ENCODE results near the gene TXLNA.

The TXLNA gene

DNA sequence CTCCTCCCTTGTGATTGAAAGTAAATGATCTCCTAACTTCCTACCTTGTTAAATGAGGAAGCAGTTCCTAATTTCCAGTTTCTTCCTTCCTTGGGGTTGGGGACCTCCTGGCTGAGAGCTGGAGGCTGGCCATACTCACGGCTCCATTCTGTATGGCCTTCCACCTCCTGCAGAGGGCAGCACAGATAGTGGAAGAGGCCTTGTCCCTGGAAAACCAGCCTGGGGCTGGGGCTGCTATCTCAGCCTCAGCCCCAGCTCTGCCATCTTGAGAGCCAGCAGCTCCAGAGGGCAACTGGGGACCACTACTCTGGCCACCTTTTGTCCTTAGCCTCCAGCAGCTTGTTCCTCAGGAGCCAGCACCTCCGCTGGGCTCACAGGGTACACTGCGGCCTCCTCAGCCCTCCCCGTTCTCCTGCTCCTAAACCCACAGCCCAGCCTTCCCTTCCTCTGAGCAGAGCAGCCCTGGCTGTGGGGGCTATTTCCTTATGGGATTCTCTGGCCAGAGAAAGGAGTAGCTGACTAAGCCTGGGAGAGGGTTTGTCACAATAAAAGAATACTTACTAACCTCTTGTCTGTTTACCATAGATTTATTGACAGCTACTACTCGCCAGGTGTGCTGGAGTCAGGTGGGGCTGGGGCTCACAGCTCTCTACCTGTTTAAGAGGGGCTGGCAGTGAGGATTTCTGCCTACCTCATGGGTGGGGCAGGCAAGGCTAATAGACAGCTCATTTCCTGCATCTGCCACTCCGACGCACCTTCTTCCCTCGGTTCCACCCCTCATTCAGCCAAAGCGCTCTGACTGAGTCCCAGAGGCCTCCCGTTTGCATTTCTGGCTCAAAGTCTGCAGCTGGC lies 36.4 kb downstream of the TXLNA start:
- DNase-seq = no peak

DNA sequence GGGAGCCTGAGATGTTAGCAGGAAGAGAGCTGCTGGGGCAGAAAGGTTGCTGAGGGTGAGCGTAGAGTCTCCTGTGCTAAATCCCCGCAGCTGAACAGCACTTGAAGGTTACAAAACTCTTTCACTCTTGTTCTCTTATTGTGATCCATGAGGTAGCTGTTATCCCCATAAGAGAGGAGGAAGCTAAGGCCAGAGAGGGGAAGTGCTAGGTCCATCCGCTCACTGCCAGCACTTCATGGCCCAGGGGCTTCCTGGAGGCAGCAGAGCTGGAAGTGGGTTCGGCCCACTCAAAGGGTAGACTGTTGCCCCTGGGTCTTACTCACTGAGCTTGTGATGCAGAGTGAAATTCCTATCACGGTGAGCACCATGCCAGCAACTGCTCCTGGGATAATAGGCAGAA lies 37.1 kb downstream of the TXLNA start:
- no peak for DNase-seq

DNA sequence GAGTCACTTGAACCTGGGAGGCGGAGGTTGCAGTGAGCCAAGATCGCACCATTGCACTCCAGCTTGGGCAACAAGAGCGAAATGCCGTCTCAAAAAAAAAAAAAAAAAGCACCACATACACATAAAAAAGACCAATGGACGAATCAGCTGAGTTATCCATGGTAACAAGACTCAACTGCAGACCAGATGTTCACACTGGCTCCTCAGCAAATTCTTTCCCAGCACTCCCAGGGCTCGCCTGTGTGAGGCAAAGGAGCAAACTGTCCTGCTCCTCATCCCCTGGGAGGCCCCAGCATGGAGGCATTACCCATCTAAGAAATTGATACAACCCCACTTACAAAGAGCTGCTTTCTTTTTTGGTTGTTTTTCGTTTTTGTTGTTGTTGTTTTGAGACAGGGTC lies 39.5 kb downstream of the TXLNA start:
- no peak for DNase-seq

DNA sequence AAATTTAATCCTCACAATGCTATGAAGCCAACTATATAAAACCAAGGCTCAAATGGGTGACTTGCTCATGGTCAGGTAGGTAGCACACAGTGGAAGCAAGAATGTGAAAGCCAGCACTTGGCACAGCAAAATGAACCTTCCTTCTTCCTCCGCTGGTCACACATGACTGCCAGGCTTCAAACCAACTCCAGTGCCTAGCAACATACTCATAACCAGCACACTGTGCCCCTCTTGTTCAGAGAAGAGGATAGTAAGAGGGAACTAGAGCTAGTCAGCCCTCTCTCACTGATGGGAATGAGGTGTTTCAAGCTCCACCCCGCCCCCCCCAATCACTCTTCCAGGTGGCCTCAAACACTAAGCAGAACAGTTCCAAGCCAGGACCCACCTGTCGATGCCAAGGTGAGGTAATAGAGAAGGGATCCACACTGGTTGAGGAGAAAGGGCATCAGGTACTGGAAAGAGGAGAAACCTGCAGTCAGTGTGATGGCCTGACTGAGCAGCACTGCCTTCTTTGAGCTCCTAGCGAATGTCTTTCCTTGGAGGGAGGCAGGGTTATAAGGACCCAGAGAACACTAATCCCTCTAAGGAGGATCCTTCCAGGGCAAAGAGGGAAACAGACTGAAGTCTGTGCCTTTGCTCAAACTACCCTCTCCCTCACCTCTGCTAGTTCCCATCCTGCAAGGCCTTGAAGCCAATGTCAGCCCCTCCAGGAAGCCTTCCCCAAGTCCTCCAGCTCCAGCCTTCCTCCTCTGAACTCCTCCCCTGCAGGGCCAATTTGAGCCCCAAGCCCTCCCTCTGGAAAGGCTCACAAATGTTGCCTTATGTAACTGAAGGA lies 41.5 kb downstream of the TXLNA start:
- DNase-seq = no peak

DNA sequence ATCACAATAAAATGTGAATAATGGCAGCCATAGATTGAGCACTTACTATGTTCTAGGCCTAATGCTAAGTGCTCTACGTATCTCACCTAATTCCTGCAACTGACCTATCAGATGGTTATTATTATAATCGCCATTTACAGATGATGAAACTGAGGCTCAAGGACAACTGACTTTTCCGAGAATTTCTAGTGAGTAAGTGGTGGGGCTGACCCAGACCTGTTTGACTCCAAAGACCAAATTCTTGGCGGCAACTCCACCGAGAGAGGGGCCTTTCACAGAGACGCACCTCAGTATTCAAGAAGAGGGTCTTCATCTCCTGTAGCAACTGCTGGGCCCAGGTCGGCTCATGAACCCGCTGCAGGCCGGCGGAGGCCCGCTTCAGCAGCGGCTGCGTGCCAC lies 42.1 kb downstream of the TXLNA start:
- no peak for DNase-seq

DNA sequence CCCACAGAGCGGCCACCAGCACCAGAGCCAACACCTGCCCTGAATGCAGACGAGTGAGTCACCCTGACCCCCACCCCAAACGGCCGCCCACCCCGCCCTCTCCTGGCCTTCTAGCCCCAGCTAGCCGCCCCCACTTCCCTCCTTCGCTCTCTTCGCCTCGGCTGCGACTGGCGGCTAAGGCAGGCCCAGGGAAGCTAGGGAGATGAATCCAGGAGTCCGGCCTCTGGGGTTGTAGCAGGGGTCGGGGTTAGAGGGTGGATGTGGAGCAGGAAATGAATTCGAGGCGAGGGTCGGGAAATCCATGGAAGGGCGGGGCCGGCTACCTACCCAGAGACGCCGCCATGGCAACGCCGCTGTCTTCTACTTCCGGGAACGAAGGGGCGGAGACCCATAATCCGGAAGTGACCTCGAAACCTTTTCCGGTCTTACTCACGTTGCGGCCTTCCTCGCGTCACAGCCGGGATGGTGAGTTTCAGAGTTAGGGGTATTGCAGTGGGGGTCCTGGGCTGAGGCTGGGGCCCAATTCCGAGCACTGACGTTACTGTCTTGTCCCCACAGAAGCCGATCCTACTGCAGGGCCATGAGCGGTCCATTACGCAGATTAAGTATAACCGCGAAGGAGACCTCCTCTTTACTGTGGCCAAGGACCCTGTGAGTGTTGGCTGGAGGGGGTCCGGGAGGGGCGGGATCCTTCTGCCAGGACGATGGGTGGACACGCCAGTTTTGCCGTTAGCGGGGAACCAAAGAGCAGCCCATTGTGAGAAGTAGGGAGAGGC lies 42.7 kb downstream of the TXLNA start, which contains the start of the genes EIF3I and TMEM234:
TSS of gene EIF3I (plus strand) at position 428 of the 776 bp plus-strand sequence. CDS start at position 463, 35 bp downstream.
TSS of gene TMEM234 (minus strand) at position 374 of the 776 bp plus-strand sequence. CDS start at position 343, 31 bp downstream.
- DNase-seq = peak; percentile 19 to 81

DNA sequence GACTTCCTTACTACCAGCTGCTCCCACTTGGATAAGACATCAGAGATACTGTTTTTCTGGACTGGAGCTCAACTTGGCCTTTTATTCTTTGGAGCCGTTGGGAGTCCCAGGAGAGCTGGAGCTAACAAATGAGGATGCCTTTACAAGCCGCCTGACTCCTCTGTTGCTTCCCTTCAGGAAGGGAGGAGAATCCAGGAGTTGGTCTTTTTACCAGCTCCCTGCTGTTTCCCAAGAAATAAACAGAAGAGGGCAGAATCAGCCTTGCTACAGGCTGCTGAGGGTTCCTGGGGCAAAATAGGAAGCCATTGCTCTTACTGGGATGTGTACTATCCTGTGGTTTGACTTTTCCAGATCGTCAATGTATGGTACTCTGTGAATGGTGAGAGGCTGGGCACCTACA lies 44.2 kb downstream of the TXLNA start:
- DNase-seq = no peak

DNA sequence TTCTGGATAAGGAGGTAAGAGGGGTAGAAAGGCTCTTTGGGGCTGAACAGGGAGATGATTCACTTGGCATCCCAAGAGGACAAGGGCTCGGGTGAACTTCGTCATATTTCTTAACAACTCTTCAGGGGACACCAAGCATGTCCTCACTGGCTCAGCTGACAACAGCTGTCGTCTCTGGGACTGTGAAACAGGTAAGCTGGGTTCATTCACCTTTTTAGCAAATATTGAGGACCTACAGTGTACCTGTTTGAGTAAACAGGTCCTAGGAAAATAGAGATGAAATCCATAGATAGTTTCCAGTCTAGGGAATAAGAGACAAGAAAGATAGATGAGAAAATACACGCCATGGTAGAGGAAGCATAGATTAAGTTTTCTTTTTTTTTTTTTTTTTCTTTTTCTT lies 44.8 kb downstream of the TXLNA start:
- no peak for DNase-seq

DNA sequence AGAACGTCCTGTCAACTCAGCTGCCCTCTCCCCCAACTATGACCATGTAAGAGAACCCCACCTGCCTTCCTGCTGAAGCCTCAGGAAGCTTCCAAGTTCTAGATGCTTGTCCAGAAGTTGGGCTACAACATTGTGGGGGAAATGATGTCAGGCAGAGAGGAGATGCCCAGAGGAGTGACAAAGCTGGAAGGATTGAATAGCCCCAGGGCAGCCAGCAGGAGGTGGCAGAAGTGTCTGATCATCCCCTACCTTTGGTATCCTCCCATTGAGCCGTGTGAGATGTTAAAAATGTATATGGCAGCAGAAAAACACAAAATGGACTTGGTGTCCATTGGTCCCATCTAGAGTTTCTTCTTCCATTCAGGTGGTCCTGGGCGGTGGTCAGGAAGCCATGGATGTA lies 49.3 kb downstream of the TXLNA start:
- DNase-seq = no peak

DNA sequence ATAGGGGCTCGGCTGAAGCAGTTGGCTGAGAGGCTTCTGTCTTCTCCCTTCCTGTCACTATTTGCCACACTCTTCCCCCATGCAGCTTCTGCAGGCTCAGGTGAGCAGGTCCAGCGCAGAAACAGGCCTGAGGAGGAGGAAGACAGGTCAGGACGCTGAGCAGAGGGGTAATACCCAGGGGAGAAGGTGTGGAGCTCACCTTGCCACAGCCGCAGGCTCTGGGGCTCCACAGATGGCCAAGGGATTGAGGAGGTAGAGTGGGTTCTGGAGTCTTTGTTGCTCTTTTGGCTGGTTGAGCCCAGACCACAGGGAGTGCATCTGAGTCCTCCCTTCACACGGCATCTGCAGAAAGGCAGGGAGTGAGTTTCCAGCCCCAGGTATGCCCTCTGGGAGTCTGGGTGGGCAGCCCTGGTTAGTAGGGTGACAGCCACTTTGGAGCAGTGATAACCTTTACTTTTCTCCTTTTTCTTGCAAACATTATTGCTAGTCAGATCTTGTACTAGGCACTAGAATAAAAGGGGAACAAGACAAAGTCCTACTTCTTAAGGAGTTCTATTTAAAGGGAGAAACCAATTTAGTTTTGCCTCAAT lies 52.5 kb downstream of the TXLNA start:
- DNase-seq = no peak

DNA sequence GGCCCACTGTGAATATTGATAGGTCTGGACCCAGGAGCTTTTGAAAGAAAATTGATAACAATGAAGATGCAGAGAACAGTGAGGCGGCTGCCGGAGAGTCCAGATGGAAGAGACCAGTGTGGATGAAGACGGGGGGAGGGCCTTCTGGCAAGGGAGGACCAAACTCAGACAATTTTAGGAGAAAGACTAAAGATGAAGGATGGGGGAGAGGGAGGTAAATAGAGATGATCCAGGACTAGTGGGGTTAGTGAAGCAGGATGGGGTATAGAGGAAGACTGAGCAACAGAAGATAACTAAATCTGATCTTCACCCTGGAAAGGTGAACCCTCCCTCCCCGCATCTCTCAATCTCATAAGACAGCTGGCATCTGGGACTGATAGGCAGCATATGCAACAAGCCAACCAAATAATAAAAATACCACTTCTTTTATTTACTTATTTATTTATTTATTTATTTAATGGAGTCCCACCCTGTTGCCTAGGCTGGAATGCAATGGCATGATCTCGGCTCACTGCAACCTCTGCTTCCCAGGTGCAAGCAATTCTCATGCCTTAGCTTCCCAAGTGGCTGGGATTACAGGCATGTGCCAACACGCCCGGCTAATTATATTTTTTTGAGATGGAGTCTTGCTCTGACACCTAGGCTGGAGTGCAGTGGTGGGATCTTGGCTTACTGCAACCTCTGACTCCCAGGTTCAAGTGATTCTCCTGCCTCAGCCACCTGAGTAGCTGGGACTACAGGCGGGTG lies 53.3 kb downstream of the TXLNA start:
- no peak for DNase-seq

DNA sequence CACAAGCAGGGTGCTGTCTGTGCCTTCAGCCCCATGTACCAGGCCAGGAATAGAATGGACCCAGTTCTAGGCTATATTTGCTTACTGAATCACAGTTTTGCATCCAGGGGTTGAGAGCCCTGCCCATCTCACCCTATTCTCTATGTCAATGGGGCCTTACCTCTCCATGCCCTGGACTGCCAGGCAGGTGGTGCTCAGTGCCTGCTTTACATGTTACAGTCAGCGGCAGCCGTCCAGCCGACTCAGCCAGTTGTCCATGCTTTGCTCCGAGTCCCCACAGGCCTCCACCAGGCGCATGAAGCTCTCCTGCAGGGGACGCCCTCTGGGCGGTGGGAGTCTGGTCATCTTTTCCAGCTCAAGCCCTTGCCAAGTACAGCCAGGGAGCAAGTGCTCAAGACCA lies 55.3 kb downstream of the TXLNA start:
- DNase-seq = no peak

DNA sequence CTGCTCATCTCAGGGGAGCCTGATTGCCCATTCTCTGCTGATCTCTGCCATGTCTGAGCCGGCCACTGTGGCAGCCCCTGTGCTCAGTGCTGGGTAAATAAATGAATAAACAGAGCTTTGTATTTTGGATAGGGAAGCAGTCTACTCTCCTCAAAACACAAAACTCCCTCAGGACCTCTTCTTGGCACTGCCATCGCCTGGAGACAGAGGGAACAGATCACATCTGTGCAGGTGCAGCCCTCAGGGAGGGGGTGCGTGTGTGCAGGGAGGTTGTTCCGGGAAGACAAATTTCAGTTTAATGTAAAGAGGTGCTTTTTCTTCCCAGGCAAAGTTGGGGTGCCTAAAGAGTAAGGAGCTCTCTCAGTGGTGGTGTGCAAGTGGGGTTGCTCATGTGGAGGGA lies 59.9 kb downstream of the TXLNA start:
- no peak for DNase-seq

DNA sequence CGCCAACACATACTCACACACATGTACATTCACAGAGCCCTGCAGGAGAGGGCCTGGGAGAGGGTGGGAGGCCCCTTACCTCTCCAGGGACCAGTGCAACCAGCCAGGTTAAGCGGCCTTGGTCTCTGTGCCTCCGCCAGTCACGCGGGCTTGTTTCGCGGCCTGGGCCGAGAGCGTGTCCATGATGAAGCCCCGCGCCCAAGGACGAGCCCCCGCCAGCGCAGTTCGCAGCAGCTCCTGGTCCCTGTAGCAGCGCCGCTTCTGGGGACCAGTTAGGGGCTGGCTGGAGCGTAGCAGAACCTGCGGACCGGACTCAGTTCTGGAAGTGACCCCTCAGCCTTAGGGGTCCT lies 60.3 kb downstream of the TXLNA start:
- DNase-seq = no peak

DNA sequence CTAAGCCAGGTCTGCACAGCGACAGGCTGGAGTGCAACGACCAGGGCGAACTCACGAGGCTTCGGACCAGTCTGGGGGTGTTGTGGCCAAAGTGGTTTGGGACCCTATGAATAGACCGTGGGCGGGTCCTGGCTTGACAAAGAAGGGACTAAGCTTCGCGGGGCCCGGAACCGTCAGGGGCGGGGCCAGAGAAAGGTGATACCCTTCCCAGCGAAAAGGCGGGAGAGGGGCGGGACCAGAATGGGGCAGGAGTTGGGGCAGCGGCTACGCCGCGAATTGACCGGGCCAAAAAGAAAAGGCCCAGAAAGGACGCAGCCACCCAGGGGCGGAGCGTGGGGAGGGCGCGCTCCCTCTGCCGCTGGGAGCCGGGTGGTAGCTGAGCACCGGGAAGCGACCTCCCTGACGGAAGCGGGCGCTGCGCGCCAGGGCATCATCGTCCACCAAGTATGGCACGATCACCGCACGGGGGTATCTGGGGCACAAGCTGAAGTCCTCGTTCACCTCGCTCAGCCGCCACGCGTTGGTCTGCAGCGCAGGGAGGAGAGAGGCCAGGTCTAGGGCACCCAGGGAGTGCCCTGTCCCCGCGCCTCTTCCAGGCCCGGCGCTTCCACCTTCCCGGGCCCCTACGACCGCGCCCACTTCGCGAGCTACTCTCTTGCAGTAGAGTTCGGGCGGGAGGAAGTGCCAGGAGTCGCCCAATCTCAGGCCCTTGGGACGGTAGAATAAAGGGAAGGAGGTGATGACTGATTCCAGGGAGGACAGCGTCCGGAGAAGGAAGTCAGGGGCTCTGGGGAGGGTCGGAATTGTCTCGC lies 60.9 kb downstream of the TXLNA start:
- DNase-seq = no peak

DNA sequence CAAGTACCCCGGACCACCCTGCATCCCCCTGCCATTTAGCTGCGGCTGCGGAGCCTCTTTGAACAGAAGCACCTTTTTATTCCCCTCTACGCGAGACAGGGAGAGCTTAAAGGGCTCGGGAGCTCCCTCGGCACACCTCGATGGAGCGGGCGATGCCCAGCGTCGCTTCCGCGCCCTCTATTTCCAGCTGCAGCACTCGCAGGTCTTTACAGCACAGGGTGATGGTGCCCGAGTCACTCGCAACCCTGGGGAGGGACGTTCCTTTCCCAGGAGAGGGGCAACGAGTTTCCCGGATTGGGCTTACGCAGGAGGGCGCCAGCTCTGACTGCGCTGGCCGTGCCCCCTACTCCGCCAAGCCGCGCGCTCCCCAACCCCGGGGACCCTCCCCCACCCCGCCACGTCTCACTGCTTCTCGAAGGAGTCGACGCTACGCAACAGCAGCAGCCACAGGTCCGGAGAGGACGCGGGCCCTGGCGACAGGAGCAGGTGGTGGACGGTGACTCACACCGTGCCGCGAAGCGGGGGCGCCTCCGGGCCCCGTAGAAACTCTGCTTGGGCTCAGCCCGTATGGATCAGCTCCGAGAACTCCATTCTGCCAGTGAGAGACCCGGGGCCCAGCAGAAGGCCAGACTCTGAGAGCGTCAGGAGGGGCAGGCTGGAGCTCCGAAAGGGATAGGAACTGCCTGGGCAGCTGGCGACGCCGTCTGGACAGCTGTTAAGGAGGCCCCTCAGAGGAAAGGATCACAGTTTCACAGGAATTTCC lies 61.7 kb downstream of the TXLNA start:
- DNase-seq = no peak

DNA sequence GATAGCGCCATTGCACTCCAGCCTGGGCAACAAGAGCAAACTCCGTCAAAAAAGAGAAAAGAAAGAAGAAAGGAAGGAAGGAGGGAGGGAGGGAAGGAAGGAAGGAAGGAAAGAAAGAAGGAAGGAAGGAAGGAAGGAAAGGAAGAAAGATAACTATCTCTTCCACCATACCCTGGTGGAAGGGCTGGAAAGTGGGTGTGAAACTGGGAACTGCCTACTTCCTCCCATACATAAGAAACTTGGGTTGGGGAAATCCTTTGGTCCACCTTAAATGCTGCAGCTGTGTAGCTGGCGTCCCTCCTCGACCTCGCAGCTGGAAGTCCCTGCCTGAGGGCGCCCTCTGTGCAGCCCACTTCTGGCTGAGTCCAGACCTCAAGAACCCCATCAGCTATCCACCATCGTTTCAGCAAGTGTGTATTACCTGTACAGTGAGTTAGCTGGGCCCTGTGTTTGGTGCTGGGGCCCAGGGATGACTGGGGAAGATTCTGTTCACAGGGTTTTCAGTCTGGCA lies 62.9 kb downstream of the TXLNA start:
- no peak for DNase-seq

DNA sequence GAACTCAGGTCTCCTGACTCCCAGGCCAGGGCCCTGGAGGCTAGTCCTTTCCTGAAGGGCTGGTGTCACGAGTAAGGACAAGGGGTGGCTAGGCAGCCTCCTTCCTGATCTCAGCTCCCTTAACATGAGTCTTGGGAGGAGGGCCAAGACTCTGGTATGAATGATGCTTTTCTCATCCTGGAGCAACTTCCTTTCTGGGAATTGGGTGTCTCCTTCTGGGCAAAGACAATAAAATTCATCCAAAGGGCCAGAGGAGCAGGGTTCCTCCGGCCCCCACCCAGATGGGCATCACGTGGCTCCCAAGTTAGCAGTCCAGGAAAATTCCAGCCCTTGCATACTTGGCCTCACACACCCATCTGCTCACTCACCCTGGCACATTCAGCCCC lies 67.4 kb downstream of the TXLNA start, which contains the start of gene FAM167B:
TSS of gene FAM167B (plus strand) at position 335 of the 386 bp plus-strand sequence. CDS start 200 bp downstream, outside the sequence.
- no peak for DNase-seq

DNA sequence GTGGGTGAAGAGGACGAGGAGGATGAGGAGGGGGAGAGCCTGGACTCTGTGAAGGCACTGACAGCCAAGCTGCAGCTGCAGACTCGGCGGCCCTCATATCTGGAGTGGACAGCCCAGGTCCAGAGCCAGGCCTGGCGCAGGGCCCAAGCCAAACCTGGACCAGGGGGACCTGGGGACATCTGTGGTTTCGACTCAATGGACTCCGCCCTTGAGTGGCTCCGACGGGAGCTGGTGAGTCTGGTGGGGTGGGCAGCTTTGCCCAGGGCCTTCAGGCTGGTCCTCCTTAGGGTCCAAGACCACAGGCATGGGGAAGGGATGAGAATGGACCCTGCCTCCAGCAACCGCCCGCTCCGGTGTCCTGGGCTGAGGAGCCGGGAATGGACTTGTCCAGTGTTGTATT lies 68.0 kb downstream of the TXLNA start:
- DNase-seq = no peak
